Occipital lobe (tissue), 2 donors: Measurements from ENCODE around the gene ESPN. TPM values are rescaled to one million over a fixed set of nuclear protein-coding genes. Genes with fewer than 3 reads are reported as not detected.

Source experiments
- DNase-seq: peaks from one replicate; lab custom pipeline; 2025; lab: John Stamatoyannopoulos, UW
- total RNA-seq: library from RNA; depleted of rRNA; stranded (reverse); fragments of >200 nt; gene quantifications from one replicate; pipeline ENCODE4 v1.2.3, GENCODE V29; 2014

The ESPN gene
- total RNA-seq, 1 donor from 2014 or later: not detected

DNA sequence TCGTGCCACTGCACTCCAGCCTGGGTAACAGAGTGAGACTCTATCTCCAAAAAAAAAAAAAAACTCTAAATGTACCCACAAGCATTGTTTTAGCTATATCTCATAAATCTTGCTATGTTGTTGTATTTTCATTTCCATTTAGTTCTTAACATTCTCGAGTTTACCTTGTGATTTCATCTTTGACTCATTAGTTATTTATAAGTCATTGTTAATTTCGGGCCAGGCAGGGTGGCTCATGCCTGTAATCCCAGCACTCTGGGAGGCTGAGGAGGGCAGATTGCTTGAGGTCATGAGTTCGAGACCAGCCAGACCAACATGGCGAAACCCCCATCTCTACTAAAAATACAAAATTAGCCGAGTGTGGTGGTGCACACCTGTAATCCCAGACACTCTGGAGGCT, 16.6 kb upstream of the ESPN start:
- DNase-seq: no peak

DNA sequence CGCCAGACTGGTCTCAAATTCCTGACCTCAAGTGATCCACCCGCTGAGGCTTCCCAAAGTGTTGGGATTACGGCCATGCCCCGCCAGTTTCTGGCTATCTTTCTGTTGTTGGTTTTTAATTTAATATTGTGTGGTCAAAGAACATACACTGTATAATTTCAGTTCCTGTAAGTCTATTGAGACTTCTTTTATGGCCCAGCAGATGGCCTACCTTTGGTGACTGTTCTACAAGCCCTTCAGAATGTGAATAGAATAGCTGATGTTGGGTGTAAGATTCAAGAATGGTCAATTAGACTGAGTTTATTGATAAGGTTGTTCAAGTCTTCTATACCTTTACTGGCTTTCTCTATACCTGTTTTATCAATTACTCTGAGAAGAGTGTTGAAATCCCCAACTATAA, 15.5 kb upstream of the ESPN start:
- DNase-seq: no peak

DNA sequence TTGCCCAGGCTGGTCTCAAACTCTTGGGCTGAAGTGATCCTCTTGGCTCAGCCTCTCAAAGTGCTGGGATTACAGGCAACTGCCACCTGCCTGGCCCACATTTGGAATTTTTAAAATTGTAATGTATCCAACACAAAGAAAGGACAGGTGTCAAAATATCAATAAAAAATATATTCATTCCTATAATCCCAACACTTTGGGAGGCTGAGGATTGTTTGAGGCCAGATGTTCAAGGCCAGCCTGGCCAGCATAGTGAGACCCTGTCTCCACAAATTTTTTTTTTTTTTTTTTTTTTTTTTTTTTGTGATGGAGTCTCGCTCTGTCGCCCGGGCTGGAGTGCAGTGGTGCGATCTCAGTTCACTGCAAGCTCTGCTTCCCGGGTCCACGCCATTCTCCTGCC, 14.8 kb upstream of the ESPN start:
- no peak for DNase-seq

DNA sequence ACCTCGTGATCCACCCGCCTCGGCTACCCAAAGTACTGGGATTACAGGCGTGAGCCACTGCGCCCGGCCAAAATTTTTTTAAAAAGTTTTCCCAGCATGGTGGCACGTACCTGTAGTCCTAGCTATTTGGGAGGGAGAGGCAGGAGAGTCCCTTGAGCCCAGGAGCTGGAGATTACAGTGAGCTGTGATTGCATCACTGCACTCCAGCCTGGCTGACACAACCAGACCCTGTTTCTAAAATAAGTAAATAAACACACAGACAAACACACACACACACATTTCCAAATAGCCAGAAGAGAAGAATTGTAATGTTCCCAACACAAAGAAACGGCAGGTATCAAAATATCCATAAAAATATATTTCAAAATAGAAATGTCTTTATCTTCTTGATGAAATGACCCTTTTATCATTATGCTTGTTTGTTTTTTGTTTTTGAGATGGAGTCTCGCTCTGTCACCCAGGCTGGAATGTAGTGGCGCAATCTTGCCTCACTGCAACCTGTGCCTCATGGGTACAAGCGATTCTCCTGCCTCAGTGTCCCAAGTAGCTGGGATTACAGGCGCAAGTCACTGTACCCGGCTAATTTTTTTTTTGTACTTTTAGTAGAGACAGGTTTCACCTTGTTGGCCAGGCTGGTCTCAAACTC, 14.2 kb upstream of the ESPN start:
- DNase-seq: no peak

DNA sequence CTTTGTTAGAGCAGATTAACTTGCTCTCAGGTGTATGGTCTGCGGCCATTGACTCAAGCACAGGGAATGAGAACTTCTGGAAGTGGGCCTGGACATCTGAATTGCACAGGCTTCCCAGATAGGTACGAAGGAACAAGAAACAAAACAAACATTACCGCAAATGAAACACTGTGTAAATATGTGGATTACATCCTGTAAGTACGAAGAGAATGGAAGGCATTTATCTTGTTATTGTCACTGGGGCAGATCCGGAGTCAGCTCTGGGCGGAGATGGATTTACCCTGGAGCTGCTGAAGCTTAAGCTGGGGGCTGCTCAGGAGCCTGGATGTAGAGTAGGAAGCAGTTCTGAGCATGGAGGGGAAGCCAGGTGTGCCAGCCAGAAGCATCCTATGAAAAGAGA, 11.7 kb upstream of the ESPN start:
- DNase-seq: no peak

DNA sequence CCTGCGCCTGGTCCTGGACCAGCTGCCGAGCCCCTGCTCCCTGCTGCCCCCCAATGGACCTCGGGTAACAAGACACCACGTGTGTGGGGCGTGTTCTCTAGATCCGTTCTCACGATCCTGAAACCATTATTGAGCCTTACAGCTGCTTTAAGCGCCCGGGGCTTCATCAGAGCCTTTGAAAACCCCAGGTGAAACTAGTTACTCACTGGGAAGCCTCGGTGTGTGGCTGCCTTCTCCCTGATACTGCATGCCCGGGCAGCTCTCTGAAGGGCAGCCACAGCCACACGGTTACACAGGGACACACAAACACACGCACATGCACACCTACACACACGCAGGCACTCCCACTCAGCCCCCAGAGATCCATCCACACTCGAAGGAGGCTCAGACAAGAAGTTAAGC, 10.1 kb upstream of the ESPN start:
- no peak for DNase-seq

DNA sequence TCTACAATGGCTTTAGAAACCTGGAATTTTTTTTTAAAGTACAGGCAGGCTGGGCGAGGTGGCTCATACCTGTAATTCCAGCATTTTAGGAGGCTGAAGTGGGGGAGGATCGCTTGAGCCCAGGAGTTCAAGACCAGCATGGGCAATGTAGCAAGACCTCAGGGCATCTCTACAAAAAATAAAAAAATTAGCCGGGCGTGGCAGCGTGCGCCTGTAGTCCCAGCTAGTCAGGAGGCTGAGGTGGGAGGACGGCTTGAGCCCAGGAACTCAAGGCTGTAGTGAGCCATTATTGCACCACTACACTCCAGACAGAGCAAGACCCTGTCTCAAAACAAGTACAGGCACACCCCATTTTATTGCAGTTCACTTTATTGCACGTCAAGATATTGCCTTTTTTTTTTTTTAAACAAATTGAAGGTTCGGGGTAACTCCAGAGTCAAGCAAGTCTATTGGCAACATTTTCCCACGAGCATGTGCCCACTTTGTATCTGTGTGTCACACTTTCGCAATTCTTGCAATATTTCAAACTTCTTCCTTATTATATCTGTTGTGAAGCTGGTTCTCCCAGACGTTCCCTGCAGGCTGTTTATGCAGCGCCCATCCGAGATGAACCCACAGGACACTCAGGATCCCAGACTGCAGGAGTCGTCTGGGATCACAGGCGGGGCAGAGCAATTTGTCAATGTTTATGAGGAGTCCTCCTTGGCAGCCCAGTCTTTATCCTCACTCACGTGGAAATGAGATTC, 9.5 kb upstream of the ESPN start:
- no peak for DNase-seq

GRCh38 chr1:6416295-6416656, 8.3 kb upstream of the ESPN start:
- DNase-seq: no peak

DNA sequence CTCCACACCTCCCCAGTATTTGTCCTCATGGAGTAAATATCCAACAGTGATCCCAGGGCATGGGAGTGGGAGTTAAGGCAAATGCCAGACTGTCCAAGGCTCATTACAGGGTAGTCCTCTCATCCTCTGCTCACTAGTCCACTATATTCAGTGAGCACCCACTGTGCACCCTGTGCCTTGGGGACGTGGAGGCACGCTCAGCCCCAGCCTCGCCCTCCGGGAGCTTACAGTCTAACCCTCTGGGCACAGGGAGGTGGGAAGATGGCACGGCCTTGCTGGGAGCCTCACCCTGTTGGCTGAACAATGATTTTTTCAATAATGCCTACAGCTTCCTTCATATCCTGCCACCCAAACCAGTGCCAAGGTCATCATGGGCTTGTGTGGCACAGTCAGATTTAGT, 7.7 kb upstream of the ESPN start:
- no peak for DNase-seq

GRCh38 chr1:6417961-6418667, 6.5 kb upstream of the ESPN start:
- DNase-seq: no peak

DNA sequence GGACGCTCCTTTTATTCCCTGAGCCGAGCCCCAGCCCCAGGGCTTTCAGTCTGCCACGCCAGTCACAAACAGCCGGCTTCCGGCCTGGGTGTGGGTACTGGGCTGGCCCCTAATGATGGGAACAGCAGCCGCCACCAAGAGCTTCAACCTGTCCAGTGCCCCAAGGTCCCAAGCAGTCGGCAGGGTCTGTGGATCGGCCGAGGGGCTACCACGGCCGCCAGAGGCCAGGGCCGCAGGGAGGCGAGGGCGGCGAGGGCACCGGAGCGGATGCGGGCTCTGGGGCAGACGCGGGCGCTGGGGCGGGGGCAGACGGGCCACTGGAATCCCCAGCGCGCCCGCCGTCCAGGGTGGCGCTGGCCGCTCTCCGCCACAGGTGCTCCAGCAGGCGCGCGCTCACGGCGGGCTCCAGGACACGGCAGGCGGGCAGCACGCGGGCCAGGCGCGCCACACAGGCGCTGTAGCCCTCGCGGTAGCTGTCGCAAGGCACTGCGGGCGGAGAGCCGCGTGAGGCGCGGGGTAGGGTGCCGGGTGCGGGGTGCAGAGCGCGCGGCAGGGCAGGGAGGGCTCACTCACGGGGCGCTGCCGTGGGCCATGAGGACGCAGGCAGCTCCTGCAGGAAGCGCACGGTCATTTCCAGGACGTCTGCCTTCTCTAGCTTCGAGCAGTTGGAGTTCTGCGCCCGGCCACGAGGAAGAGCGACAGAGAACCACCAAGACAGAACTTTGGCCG, 5.7 kb upstream of the ESPN start:
- DNase-seq: no peak

GRCh38 chr1:6419397-6419803, 5.2 kb upstream of the ESPN start:
- no peak for DNase-seq

DNA sequence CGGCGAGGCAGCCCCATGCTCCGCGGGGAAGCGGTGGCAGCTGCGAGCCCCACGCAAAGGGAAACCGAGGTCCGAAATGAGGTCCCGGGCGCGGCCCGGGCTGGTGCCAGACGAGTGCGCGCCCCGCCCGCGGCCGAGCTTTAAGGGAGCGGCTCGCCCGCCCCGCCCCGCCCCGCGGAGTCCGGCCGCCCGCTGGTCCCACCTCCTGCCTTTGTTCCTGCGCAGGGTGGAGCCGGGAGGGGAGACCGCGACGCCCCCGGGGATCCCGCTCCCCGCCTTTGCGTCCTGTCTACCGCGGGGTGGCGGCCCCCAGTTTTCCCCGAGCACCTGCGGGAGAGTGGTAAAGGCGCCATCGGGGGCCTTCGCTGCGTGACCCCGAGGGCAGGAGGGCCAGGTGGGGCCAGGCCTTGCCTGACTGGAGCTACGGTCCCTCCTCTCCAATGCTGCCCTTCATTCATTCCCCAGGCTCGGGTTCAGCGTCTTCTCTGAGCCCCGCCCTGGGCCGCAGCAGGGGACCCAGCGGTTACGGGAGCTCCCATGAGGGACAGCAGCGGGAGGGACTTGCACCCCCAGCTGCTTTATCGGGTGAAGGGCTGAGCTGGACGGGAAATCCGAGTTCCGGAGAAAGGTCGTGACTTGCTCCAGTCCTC, 4.6 kb upstream of the ESPN start, which contains the start of gene HES2:
TSS of gene HES2 (minus strand) at position 116 of the 650 bp plus-strand sequence. CDS start at position 17, 99 bp downstream.
- DNase-seq: no peak

- no peak for DNase-seq
Observed at GRCh38 chr1:6420454-6421042, 4.0 kb upstream of the ESPN start.

GRCh38 chr1:6421266-6421665, 3.3 kb upstream of the ESPN start:
- DNase-seq: no peak

GRCh38 chr1:6423321-6423999, 1.1 kb upstream of the ESPN start:
- DNase-seq: no peak

DNA sequence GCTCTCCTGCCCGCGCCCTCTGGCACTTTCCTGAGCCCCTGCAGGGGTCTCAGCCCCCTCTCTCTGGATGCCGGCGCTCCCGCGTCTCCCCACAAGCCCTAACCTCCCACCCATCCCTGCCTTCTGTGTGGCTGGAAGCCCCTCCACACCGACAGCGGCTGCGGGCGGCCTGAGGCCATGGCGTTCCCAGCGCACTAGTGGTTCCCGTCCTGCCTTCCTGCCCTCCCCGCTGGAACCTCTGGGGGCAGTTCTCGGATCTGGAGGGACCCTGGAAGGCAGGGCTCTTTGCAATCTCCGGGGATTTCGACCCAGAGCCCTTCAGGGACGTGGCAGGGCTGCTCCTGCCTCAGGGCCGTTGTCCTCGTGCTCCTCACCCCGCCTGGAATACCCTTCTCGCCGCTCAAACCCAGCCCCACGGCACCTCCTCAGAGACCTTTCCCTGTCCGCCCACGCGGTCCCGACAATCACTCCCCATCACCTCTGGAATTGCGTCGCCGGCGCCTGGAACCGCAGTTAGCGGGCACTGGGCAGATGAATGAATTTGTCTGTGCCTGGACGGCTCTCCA, 493 bp upstream of the ESPN start:
- DNase-seq: no peak

DNA sequence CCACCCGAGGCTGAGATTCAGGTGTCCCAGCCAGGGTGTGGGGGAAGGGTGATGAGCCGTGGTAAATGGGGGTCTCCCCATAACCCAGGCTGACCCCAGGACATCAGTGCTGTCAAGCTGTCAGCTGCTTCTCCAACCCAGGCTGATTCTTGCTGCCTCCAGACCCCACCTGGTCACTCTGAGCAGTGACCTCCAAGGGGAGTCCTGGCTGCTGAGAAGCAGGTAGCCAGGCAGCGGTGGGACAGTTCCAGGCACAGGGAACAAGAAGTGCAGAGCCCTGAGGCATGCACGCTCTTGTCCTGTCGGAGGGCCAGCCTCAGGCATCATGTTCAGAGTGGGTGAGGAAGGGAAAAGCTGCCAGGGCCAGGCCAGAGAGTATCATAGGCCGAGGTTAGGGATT, 1.1 kb downstream of the ESPN start:
- no peak for DNase-seq

DNA sequence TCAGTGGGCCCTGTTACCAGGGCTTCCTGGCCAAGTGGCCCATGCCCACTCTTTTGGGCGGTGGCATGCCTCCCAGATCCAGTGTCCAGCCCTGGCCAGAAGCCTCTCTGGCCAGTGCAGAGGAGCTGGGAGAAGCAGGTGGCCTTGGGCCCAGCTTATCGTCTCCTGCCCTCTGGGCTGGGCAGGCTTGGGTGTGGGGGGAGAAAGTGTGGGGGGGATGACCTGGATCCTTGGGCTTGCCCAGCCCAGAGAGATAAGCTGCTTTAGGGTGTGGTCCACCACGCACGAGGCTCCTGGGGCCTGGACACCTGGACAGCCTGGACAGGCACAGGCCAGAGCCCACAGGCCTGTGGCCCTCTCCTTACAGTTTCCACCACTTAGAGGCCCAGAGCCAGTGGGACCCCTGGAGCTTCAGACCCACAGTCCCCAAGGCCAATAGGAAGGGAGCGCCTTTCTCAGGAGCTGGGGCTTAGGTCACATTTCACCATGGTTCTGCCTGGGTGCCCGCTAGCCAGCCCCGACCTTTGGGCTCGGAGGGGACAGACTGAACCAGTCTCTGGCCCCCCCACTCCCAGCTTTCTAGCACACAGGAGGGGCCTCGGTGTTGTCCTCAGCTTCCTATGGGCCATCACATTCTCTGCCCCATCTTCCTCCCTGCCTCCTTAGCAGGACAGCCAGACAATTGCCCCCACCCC, 1.8 kb downstream of the ESPN start:
- no peak for DNase-seq

GRCh38 chr1:6426972-6427350, 2.4 kb downstream of the ESPN start:
- DNase-seq: no peak
